H9 (cell line): Measurements from ENCODE around the gene C19orf33. TPM values are rescaled to one million over a fixed set of nuclear protein-coding genes. Genes with fewer than 3 reads are reported as not detected.
A peak's percentile ranks its signal among the peaks of the same experiment; 100 is the strongest.

Experiments
- DNase-seq: peaks from one replicate; pipeline ENCODE4 v3.0.0-alpha.2; 2017
- H2AFZ ChIP-seq: one replicate; pipeline ENCODE4 v1.6.1; 2013; ENCODE audit warnings: mild to moderate bottlenecking, low read length, control low read depth, moderate library complexity
- H2AK5ac ChIP-seq: 2 replicates; pipeline ENCODE4 v1.6.1; 2013; ENCODE audit warnings: low read length, control low read depth, mixed read lengths; ENCODE audit not compliant: insufficient read length
- H2BK120ac ChIP-seq: one replicate; pipeline ENCODE4 v1.6.1; 2013; ENCODE audit warnings: low read depth, mild to moderate bottlenecking, low read length, control low read depth, inconsistent platforms; ENCODE audit not compliant: poor library complexity, severe bottlenecking
- H2BK12ac ChIP-seq: 2 replicates; pipeline ENCODE4 v1.6.1; 2013; ENCODE audit warnings: low read length, control low read depth, mixed read lengths, low read depth; ENCODE audit not compliant: insufficient read length
- H2BK15ac ChIP-seq: 2 replicates; pipeline ENCODE4 v1.6.1; 2013; ENCODE audit warnings: low read depth, low read length, control low read depth
- H2BK20ac ChIP-seq: one replicate; pipeline ENCODE4 v1.6.1; 2013; ENCODE audit warnings: low read depth, mild to moderate bottlenecking, low read length, control low read depth, inconsistent platforms; ENCODE audit not compliant: poor library complexity, severe bottlenecking
- H2BK5ac ChIP-seq: 2 replicates; pipeline ENCODE4 v1.6.1; 2013; ENCODE audit warnings: low read length, control low read depth, mixed read lengths; ENCODE audit not compliant: insufficient read length
- H3K14ac ChIP-seq: 2 replicates; pipeline ENCODE4 v1.6.1; 2013; ENCODE audit warnings: low read length, control low read depth; ENCODE audit not compliant: insufficient read depth
- H3K18ac ChIP-seq: 2 replicates; pipeline ENCODE4 v1.6.1; 2013; ENCODE audit warnings: low read depth, mild to moderate bottlenecking, mixed read lengths, low read length, control low read depth; ENCODE audit not compliant: insufficient read length
- H3K23ac ChIP-seq: 2 replicates; pipeline ENCODE4 v1.6.1; 2013; ENCODE audit warnings: low read length, control low read depth, mixed read lengths, low read depth; ENCODE audit not compliant: insufficient read length
- H3K23me2 ChIP-seq: 2 replicates; pipeline ENCODE4 v1.6.1; 2013; ENCODE audit warnings: low read depth, mild to moderate bottlenecking, mixed read lengths, low read length, control low read depth; ENCODE audit not compliant: insufficient read length, poor library complexity, severe bottlenecking
- H3K27ac ChIP-seq: 2 replicates; pipeline ENCODE4 v1.5.1; 2013; ENCODE audit warnings: low read length, control low read depth, mixed read lengths, low read depth; ENCODE audit not compliant: insufficient read length
- H3K27me3 ChIP-seq: 2 replicates; pipeline ENCODE4 v1.6.1; 2013; ENCODE audit warnings: low read length, control low read depth, inconsistent platforms; ENCODE audit not compliant: insufficient read depth
- H3K4ac ChIP-seq: 2 replicates; pipeline ENCODE4 v1.6.1; 2013; ENCODE audit warnings: low read depth, mild to moderate bottlenecking, control low read depth, inconsistent platforms, low read length, moderate library complexity
- H3K4me1 ChIP-seq: 2 replicates; pipeline ENCODE4 v1.6.1; 2013; ENCODE audit warnings: low read length, control low read depth, inconsistent platforms; ENCODE audit not compliant: insufficient read depth
- H3K4me2 ChIP-seq: 2 replicates; pipeline ENCODE4 v1.6.1; 2013; ENCODE audit warnings: low read length, control low read depth, mixed read lengths; ENCODE audit not compliant: insufficient read length, insufficient read depth
- H3K56ac ChIP-seq: 2 replicates; pipeline ENCODE4 v1.6.1; 2013; ENCODE audit warnings: low read depth, mild to moderate bottlenecking, mixed read lengths, low read length, control low read depth; ENCODE audit not compliant: insufficient read length
- H3K79me1 ChIP-seq: 2 replicates; pipeline ENCODE4 v1.6.1; 2013; ENCODE audit warnings: low read depth, mild to moderate bottlenecking, moderate library complexity, low read length, control low read depth, inconsistent platforms; ENCODE audit not compliant: insufficient read depth, poor library complexity, severe bottlenecking
- H3K79me2 ChIP-seq: 2 replicates; pipeline ENCODE4 v1.6.1; 2013; ENCODE audit warnings: low read length, control low read depth, inconsistent platforms; ENCODE audit not compliant: insufficient read depth
- H3K9ac ChIP-seq: 2 replicates; pipeline ENCODE4 v1.6.1; 2013; ENCODE audit warnings: low read length, control low read depth, mixed read lengths; ENCODE audit not compliant: insufficient read length; ENCODE audit errors: extremely low read depth
- H3K9me3 ChIP-seq: one replicate; pipeline ENCODE4 v1.6.1; 2013; ENCODE audit warnings: low read depth, low read length, inconsistent platforms; ENCODE audit not compliant: control insufficient read depth
- H3T11ph ChIP-seq: one replicate; pipeline ENCODE4 v1.6.1; 2013; ENCODE audit warnings: mild to moderate bottlenecking, low read length, control low read depth, inconsistent platforms
- H4K20me1 ChIP-seq: one replicate; pipeline ENCODE4 v1.6.1; 2013; ENCODE audit not compliant: control insufficient read depth, insufficient read length, insufficient read depth
- H4K5ac ChIP-seq: 2 replicates; pipeline ENCODE4 v1.6.1; 2013; ENCODE audit warnings: low read depth, mild to moderate bottlenecking, mixed read lengths, low read length, control low read depth; ENCODE audit not compliant: insufficient read length
- H4K8ac ChIP-seq: replicated peaks from 2 replicates; pipeline ENCODE4 v1.6.1; 2013; ENCODE audit warnings: low read length, control low read depth, mixed read lengths, low read depth; ENCODE audit not compliant: insufficient read length
- H4K91ac ChIP-seq: 2 replicates; pipeline ENCODE4 v1.6.1; 2013; ENCODE audit warnings: low read depth, mild to moderate bottlenecking, moderate library complexity, mixed read lengths, low read length, control low read depth; ENCODE audit not compliant: insufficient read length
- H3K27ac Mint-ChIP-seq, 3 experiments: 2 replicates in 2 of 3; 3 replicates in 1 of 3; pipeline ENCODE4 v1.8.0; 2020 to 2021; ENCODE audit warnings: mixed read lengths in 3 of 3, mild to moderate bottlenecking in 1 of 3, moderate library complexity in 1 of 3
- H3K27me3 Mint-ChIP-seq: 2 replicates; pipeline ENCODE4 v1.8.0; 2021; ENCODE audit warnings: low read depth, mild to moderate bottlenecking, moderate library complexity, mixed read lengths
- H3K36me3 Mint-ChIP-seq, 3 experiments: 2 replicates in 2 of 3; 3 replicates in 1 of 3; pipeline ENCODE4 v1.8.0; 2020 to 2021; ENCODE audit warnings: low read depth in 3 of 3, mixed read lengths in 3 of 3; ENCODE audit not compliant: insufficient read depth in 1 of 3
- H3K4me1 Mint-ChIP-seq, 2 experiments: 2 replicates each; pipeline ENCODE4 v1.8.0; 2020; ENCODE audit warnings: mixed read lengths in 2 of 2
- H3K4me3 Mint-ChIP-seq, 2 experiments: 2 replicates in 1 of 2; 3 replicates in 1 of 2; pipeline ENCODE4 v1.8.0; 2020 to 2021; ENCODE audit warnings: mild to moderate bottlenecking in 2 of 2, mixed read lengths in 2 of 2, moderate library complexity in 1 of 2
- H3K9me3 Mint-ChIP-seq, 2 experiments: 2 replicates in 1 of 2; 3 replicates in 1 of 2; pipeline ENCODE4 v1.8.0; 2020; ENCODE audit warnings: mild to moderate bottlenecking in 2 of 2, mixed read lengths in 2 of 2, moderate library complexity in 1 of 2
- CTCF ChIP-seq: fragments of 200-600 bp; sonication (generic); conservative IDR thresholded peaks from 3 replicates; pipeline ENCODE4 v1.8.0; 2021; ENCODE audit warnings: antibody characterized with exemption, mild to moderate bottlenecking
- WGBS: extraction: QIAGEN DNeasy Blood & Tissue Kit; methylation state at CpG from one replicate; pipeline ENCODE4 v1.1.7; 2013; ENCODE audit warnings: missing lambda C conversion rate, low lambda C conversion rate, mixed read lengths; ENCODE audit not compliant: insufficient read length; ENCODE audit errors: extremely low coverage; 5-methylcytosine and 5-hydroxymethylcytosine counted together
- total RNA-seq: library from RNA; stranded (reverse); gene quantifications from 2 replicates; pipeline ENCODE4 v1.2.1, GENCODE V29; 2021

C19orf33 gene
- total RNA-seq, 1 experiment from 2014 or later, result not detected

- no peak overlapping the region for H3K56ac ChIP-seq
- H2AK5ac ChIP-seq, result no peak overlapping the region
- H4K91ac ChIP-seq, result no peak overlapping the region
- H2BK15ac ChIP-seq, result no peak overlapping the region
- H2BK5ac ChIP-seq, result no peak overlapping the region
- H3K27ac ChIP-seq, result no peak overlapping the region
- no peak overlapping the region for H3K4ac ChIP-seq
- H3K23ac ChIP-seq, result no peak overlapping the region
- no peak for DNase-seq
- Mint-ChIP-seq H3K4me1 (peaks cover 58 to 60% of the 10 kb centered on the region in 2 experiments), H3K36me3 (peaks cover 2 to 20% (median 19%) of the 10 kb centered on the region in 3 experiments; a peak in 5 of 7 replicates), H3K4me3 (peak overlapping the region in 1 of 2 experiments; percentile 100; a peak in 2 of 5 replicates), H3K27me3 (no peaks in the 10 kb centered on the region), H3K9me3 (no peaks in the 10 kb centered on the region; a peak in 2 of 5 replicates), H3K27ac (peak overlapping the region; percentile 38 to 94 (median 74); a peak in 2 of 7 replicates)
- no peak overlapping the region for H2BK12ac ChIP-seq
- peaks cover 45% of the 10 kb centered on the region for H3K79me2 ChIP-seq
- no peak overlapping the region for H3K14ac ChIP-seq
- peaks cover 17% of the 10 kb centered on the region for H3K79me1 ChIP-seq
- peaks cover 12% of the 10 kb centered on the region; the same call in 1 of the 2 replicates for H3K4me1 ChIP-seq
- H3K18ac ChIP-seq, result no peak overlapping the region
- H4K5ac ChIP-seq, result no peak overlapping the region
- no peak overlapping the region for H3T11ph ChIP-seq
- no peak overlapping the region for H3K4me2 ChIP-seq
- H3K27me3 ChIP-seq, result no peaks in the 10 kb centered on the region
- peaks cover 11% of the 10 kb centered on the region for H3K23me2 ChIP-seq
- TF ChIP-seq CTCF, result no peak
- H4K8ac ChIP-seq, result no peak overlapping the region
- no peak overlapping the region for H3K9ac ChIP-seq
- no peak overlapping the region for H2BK120ac ChIP-seq
- H4K20me1 ChIP-seq, result no peaks in the 10 kb centered on the region
- no peak overlapping the region for H2AFZ ChIP-seq
- H3K9me3 ChIP-seq, result no peaks in the 10 kb centered on the region
- WGBS, result no CpG with 5 or more reads among the region's 8 CpGs
- no peak overlapping the region for H2BK20ac ChIP-seq
These were observed 35.5 kb upstream of the C19orf33 start for GRCh38 chr19:38268539-38268938.
